Measurements from ENCODE around the gene MYEOV. TPM values are rescaled to one million over a fixed set of nuclear protein-coding genes. Genes with fewer than 3 reads are reported as not detected.

The MYEOV gene
- total and polyA plus RNA-seq, 10 of the 15 experiments (the other 5 are each of a cell fraction or from before 2014, with no cell fraction given): 0.05 to 0.40 (median 0.26) TPM; not detected in 3

DNA sequence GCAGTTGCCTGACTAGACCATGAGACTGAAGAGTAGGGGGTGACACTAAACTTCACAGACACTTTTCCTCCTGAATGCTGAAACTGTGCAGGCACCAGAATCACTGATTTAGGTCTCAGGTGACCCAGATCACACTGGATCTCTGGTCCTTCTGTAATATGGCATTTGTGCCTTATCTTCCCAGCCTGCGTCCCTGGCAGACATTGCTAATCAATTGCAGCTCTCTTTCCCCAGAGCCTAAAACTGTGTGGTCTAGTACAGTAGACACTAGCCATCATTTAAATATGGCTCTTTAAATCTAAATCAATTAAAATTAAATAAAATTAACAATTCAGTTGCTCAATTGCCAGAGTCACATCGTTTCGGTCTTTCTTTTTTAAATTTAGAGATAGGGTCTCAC lies 17.8 kb upstream of the MYEOV start:
- CTCF ChIA-PET: interaction anchor here (0.8 to 2.2 kb wide), 5 partner anchors 17 to 393 kb away, joined by 3 to 12 read pairs (median 5); partner anchors contain the start of gene MYEOV
- Histone ChIP-seq H4K20me1 (ENCODE audit: control insufficient read depth, insufficient read depth) (no peaks in the 10 kb centered on the region), H3K79me2 (ENCODE audit: control insufficient read depth, insufficient read depth, low read length) (no peaks in the 10 kb centered on the region), H3K4me2 (ENCODE audit: control insufficient read depth, insufficient read depth) (no peak overlapping the region), H3K36me3 (ENCODE audit: control insufficient read depth in 2 of 2, insufficient read depth in 2 of 2, low read length in 1 of 2) (no peaks in the 10 kb centered on the region), H3K9me3 (replicated peaks; ENCODE audit: control insufficient read depth, insufficient read depth, low read length) (peaks cover 2% of the 10 kb centered on the region; the same call in 1 of the 3 replicates), H3K9ac (ENCODE audit: control insufficient read depth, insufficient read depth, low read length) (no peak overlapping the region), H3K4me3 (no peak overlapping the region), H3K27ac (ENCODE audit: control insufficient read depth, insufficient read depth) (no peak overlapping the region; the same call in 1 of the 2 replicates), H3K27me3 (replicated peaks in 1 of 2; ENCODE audit: control insufficient read depth in 2 of 2, insufficient read depth in 2 of 2, low read length in 1 of 2) (no peaks in the 10 kb centered on the region), H3K4me1 (ENCODE audit: control insufficient read depth, insufficient read depth, low read length) (peaks cover 19% of the 10 kb centered on the region), H2AFZ (ENCODE audit: control insufficient read depth, low read depth, low read length) (no peak overlapping the region)
- DNase-seq (ENCODE audit: low read depth, low spot score) (no peak), FAIRE-seq (no peak), ATAC-seq (no peak)
- WGBS (ENCODE audit: insufficient coverage, insufficient replicate concordance, low lambda C conversion rate, missing lambda C conversion rate): 96% methylated on average over 3 of the region's 3 CpGs
- SMC1A ChIA-PET (ENCODE audit: uncharacterized antibody, unreplicated experiment): interaction anchor here (0.6 to 2.0 kb wide), 11 partner anchors 17 to 368 kb away, joined by 3 to 12 read pairs (median 4); partner anchors contain the start of gene MYEOV
- TF ChIP-seq FOS (IDR thresholded peaks at IDR 0.05; ENCODE audit: borderline replicate concordance, extremely low read depth, insufficient read length): no peak
- no peak for TF ChIP-seq CREM (IDR thresholded peaks at IDR 0.05; ENCODE audit: low read depth)
- no peak for TF ChIP-seq TAF1 (IDR thresholded peaks at IDR 0.05; ENCODE audit: borderline replicate concordance, low read depth, low read length)
- no peak for TF ChIP-seq IRF5 (IDR thresholded peaks at IDR 0.05; ENCODE audit: borderline replicate concordance)
- no peak for TF ChIP-seq STAT3 (IDR thresholded peaks at IDR 0.05; ENCODE audit: low read depth, low read length)
- TF ChIP-seq JUND (IDR thresholded peaks at IDR 0.05; ENCODE audit: low read depth, low read length): no peak
- TF ChIP-seq ZBED1 (IDR thresholded peaks at IDR 0.05; ENCODE audit: borderline replicate concordance): no peak
- TF ChIP-seq CBX5 (IDR thresholded peaks at IDR 0.05; ENCODE audit: low read depth): no peak
- TF ChIP-seq MTA2 (IDR thresholded peaks at IDR 0.05; ENCODE audit: low read depth): no peak
- TF ChIP-seq NBN (IDR thresholded peaks at IDR 0.05): no peak
- no peak for TF ChIP-seq CTCF (IDR thresholded peaks at IDR 0.05 in 2 of 3, conservative IDR thresholded peaks at IDR 0.05 in 1 of 3; ENCODE audit: control insufficient read depth in 2 of 3, extremely low read depth in 1 of 3, insufficient read depth in 1 of 3, low read depth in 3 of 3, low read length in 3 of 3)
- no peak for TF ChIP-seq NKRF (conservative IDR thresholded peaks at IDR 0.05)
- TF ChIP-seq BMI1 (IDR thresholded peaks at IDR 0.05; ENCODE audit: borderline replicate concordance): no peak
- TF ChIP-seq SPI1 (IDR thresholded peaks at IDR 0.05; ENCODE audit: borderline replicate concordance, insufficient read depth, low read depth, low read length): no peak
- no peak for TF ChIP-seq ESRRA (IDR thresholded peaks at IDR 0.05; ENCODE audit: low read length)
- TF ChIP-seq TCF7 (IDR thresholded peaks at IDR 0.05; ENCODE audit: borderline replicate concordance): no peak
- in situ Hi-C loops (cut with MboI) (no loop called here), intact Hi-C loops (cut with micrococcal nuclease; ENCODE audit: unreplicated experiment) (no loop called here)
- RAD21 ChIA-PET (ENCODE audit: unreplicated experiment): interaction anchor here (1.2 to 4.3 kb wide), 7 partner anchors 12 to 366 kb away, joined by 3 to 46 read pairs (median 7); partner anchors contain the start of genes CCND1 and SMIM38
- BruUV-seq (replicated peaks): no TSS peak
- POLR2A ChIA-PET: interaction anchor here (0.8 to 1.0 kb wide), 2 partner anchors 17 to 18 kb away, joined by 5 to 6 read pairs; partner anchors contain the start of gene MYEOV
